Activated naive CD8-positive, alpha-beta T cell treated with anti-CD3 and anti-CD28 coated beads, Interleukin-2, amount 10 ng/mL, durations not matched to agents 7 days and 5 days (primary cell): ENCODE results near the gene IL11. TPM values are rescaled to one million over a fixed set of nuclear protein-coding genes. Genes with fewer than 3 reads are reported as not detected.
"Not testable (repeated sequence)": the region's sequence is repeated elsewhere in the genome, so short reads cannot be mapped to it uniquely, and the experiment has no call there.

Experiments used
- ATAC-seq: fragments of 150-1000 bp; cut with Tn5 transposase; one replicate; pipeline ENCODE4 v1.10.0; 2021; ENCODE audit warnings: low read depth, moderate library complexity
- POLR2A ChIA-PET: fragments of 350-600 bp; sonication (Branson Sonifier 250); formaldehyde crosslinking; loops from one replicate; lab custom pipeline; 2021; ENCODE audit warnings: antibody characterized with exemption; lab: Charles Lee
- DNase-seq: peaks from one replicate; pipeline ENCODE4 v3.0.0; 2021
- H3K27ac Mint-ChIP-seq: one replicate; pipeline ENCODE4 v1.8.0; 2022; ENCODE audit warnings: mild to moderate bottlenecking, mixed read lengths
- H3K27me3 Mint-ChIP-seq: one replicate; pipeline ENCODE4 v1.8.0; 2022; ENCODE audit warnings: mild to moderate bottlenecking, moderate library complexity, mixed read lengths
- H3K36me3 Mint-ChIP-seq: one replicate; pipeline ENCODE4 v1.8.0; 2021; ENCODE audit warnings: mild to moderate bottlenecking, mixed read lengths
- H3K4me1 Mint-ChIP-seq: one replicate; pipeline ENCODE4 v1.8.0; 2021; ENCODE audit warnings: mixed read lengths
- H3K4me3 Mint-ChIP-seq: one replicate; pipeline ENCODE4 v1.8.0; 2022; ENCODE audit warnings: mild to moderate bottlenecking, moderate library complexity, mixed read lengths
- H3K9me3 Mint-ChIP-seq: one replicate; pipeline ENCODE4 v1.8.0; 2021; ENCODE audit warnings: mixed read lengths
- total RNA-seq, 2 experiments: library from RNA; stranded (reverse); gene quantifications; one replicate each; pipeline ENCODE4 v1.2.3, GENCODE V29; 2021

IL11 gene
- total RNA-seq, result under 1 TPM; 0.53 to 0.60 TPM

- H3K36me3 Mint-ChIP-seq, result peaks cover 2% of the 10 kb centered on the region
- POLR2A ChIA-PET, result interaction anchor here (2.3 kb wide), 1 partner anchor 13 kb away, joined by 10 read pairs; the partner anchor contains the start of gene TMEM238
Observed at GRCh38 chr19:55370305-55370988, at the start of gene IL11. Gene IL11 (minus strand): TSS chr19:55370463. CDS start chr19:55370310, 153 bp downstream.

GRCh38 chr19:55419624-55420236 lies 49.5 kb upstream of the IL11 start:
- Mint-ChIP-seq H3K4me1 (peaks cover 10% of the 10 kb centered on the region), H3K9me3 (no peaks in the 10 kb centered on the region), H3K4me3 (no peak overlapping the region), H3K36me3 (no peaks in the 10 kb centered on the region), H3K27me3 (peaks cover 19% of the 10 kb centered on the region), H3K27ac (no peak overlapping the region)
- ATAC-seq (no peak), DNase-seq (no peak)
- POLR2A ChIA-PET, result interaction anchor here (1.2 kb wide), 1 partner anchor 12 kb away, joined by 4 read pairs; the partner anchor contains the start of gene UBE2S

More at GRCh38 chr19:55370305-55370988, at the start of gene IL11:
- Mint-ChIP-seq H3K27me3 (peaks cover 37% of the 10 kb centered on the region), H3K4me1 (peaks cover 5% of the 10 kb centered on the region), H3K4me3 (peak within 1 kb of the TSS; percentile 61), H3K9me3 (no peaks in the 10 kb centered on the region), H3K27ac (no peak within 1 kb of the TSS)
- no peak for DNase-seq
- peak; percentile 4 for ATAC-seq

GRCh38 chr19:55419103-55419502 lies 48.8 kb upstream of the IL11 start:
- POLR2A ChIA-PET, result interaction anchor here (1.1 to 1.2 kb wide), 2 partner anchors 12 to 75 kb away, joined by 4 to 7 read pairs; partner anchors contain the start of gene UBE2S
- Mint-ChIP-seq H3K27me3 (peaks cover 17% of the 10 kb centered on the region), H3K4me3 (no peak overlapping the region), H3K36me3 (no peaks in the 10 kb centered on the region), H3K4me1 (peaks cover 10% of the 10 kb centered on the region), H3K9me3 (no peaks in the 10 kb centered on the region), H3K27ac (no peak overlapping the region)
- DNase-seq, result no peak
- ATAC-seq, result no peak

- H3K36me3 Mint-ChIP-seq, result no peaks in the 10 kb centered on the region
Observed at GRCh38 chr19:55418185-55418584, 47.9 kb upstream of the IL11 start.

GRCh38 chr19:55410168-55410567 lies 39.9 kb upstream of the IL11 start:
- H3K27me3 Mint-ChIP-seq, result peaks cover 9% of the 10 kb centered on the region
- no peak overlapping the region for H3K4me3 Mint-ChIP-seq
- H3K9me3 Mint-ChIP-seq, result peaks cover 12% of the 10 kb centered on the region
- no peak for ATAC-seq
- no peak for DNase-seq
- POLR2A ChIA-PET, result interaction anchor here (0.9 kb wide), 1 partner anchor 11 kb away, joined by 3 read pairs; no protein-coding TSS in a partner anchor
- H3K36me3 Mint-ChIP-seq, result peaks cover 28% of the 10 kb centered on the region
- H3K4me1 Mint-ChIP-seq, result peaks cover 23% of the 10 kb centered on the region
- H3K27ac Mint-ChIP-seq, result peak overlapping the region; percentile 48

More at GRCh38 chr19:55418185-55418584, 47.9 kb upstream of the IL11 start:
- no peaks in the 10 kb centered on the region for H3K9me3 Mint-ChIP-seq
- peak; percentile 69 for ATAC-seq
- DNase-seq, result no peak
- no peak overlapping the region for H3K27ac Mint-ChIP-seq
- peaks cover 20% of the 10 kb centered on the region for H3K27me3 Mint-ChIP-seq
- H3K4me3 Mint-ChIP-seq, result no peak overlapping the region
- POLR2A ChIA-PET, result interaction anchor here (1.1 kb wide), 2 partner anchors 11 to 76 kb away, joined by 4 to 7 read pairs; no protein-coding TSS in a partner anchor
- peaks cover 10% of the 10 kb centered on the region for H3K4me1 Mint-ChIP-seq

DNA sequence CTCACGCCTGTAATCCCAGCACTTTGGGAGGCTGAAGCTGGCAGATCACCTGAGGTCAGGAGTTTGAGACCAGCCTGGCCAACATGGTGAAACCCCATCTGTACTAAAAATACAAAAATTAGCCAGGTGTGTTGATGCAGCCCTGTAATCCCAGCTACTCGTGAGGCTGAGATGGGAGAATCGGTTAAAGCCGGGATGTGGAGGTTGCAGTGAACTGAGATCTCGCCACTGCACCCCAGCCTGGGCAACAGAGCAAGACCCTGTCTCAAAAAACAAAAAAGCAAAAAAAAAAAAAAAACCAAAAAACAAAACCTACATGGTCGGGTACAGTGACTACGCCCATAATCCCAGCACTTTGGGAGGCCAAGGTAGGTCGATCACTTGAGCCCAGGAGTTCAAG lies 38.9 kb upstream of the IL11 start:
- ATAC-seq, H3K27me3 Mint-ChIP-seq, DNase-seq: not testable (repeated sequence)
- POLR2A ChIA-PET, result interaction anchor here (0.7 to 12.9 kb wide), 13 partner anchors 10 to 1541 kb away, joined by 3 to 211 read pairs (median 4); partner anchors contain the start of genes KMT5C, MYADM, PPP1R12C and PPP6R1
- peaks cover 24% of the 10 kb centered on the region for H3K4me1 Mint-ChIP-seq
- peak overlapping the region; percentile 99 for H3K27ac Mint-ChIP-seq
- H3K9me3 Mint-ChIP-seq, result peaks cover 12% of the 10 kb centered on the region
- peak overlapping the region; percentile 95 for H3K4me3 Mint-ChIP-seq
- peaks cover 29% of the 10 kb centered on the region for H3K36me3 Mint-ChIP-seq

GRCh38 chr19:55408533-55408872 lies 38.2 kb upstream of the IL11 start:
- peaks cover 2% of the 10 kb centered on the region for H3K27me3 Mint-ChIP-seq
- H3K4me3 Mint-ChIP-seq, result peak overlapping the region; percentile 95
- peak overlapping the region; percentile 99 for H3K27ac Mint-ChIP-seq
- DNase-seq, result no peak
- POLR2A ChIA-PET, result interaction anchor here (0.5 to 12.9 kb wide), 13 partner anchors 9 to 1272 kb away, joined by 3 to 211 read pairs (median 4); partner anchors contain the start of genes KMT5C, PPP1R12C, PPP6R1 and RPL28
- peaks cover 12% of the 10 kb centered on the region for H3K9me3 Mint-ChIP-seq
- H3K4me1 Mint-ChIP-seq, result peaks cover 29% of the 10 kb centered on the region
- ATAC-seq, result no peak
- H3K36me3 Mint-ChIP-seq, result peaks cover 34% of the 10 kb centered on the region

GRCh38 chr19:55407800-55408532 lies 37.7 kb upstream of the IL11 start:
- ATAC-seq (peak; percentile 93), DNase-seq (peak; percentile 96)
- Mint-ChIP-seq H3K4me1 (peaks cover 32% of the 10 kb centered on the region), H3K9me3 (peaks cover 12% of the 10 kb centered on the region), H3K36me3 (peaks cover 37% of the 10 kb centered on the region), H3K27me3 (no peaks in the 10 kb centered on the region), H3K27ac (peak overlapping the region; percentile 99), H3K4me3 (peak overlapping the region; percentile 95)
- POLR2A ChIA-PET, result interaction anchor here (0.5 to 12.9 kb wide), 38 partner anchors 9 to 1271 kb away, joined by 3 to 211 read pairs (median 4); partner anchors contain the start of genes DNAAF3, FIZ1, HSPBP1 and ISOC2

DNA sequence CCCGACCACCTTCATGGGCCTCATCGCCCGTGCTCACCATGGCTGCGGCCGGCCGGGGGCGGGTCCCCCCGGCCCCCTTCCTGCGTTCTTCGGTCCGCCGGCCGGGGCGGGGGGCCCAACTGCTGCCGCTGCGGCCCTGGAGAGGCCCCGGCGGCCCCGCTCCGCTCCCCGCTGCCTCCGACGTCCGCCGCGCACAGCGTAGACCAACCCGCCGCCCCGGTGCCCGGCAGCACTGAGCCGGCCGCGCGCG lies 37.2 kb upstream of the IL11 start, which contains the start of gene UBE2S:
Gene UBE2S, minus strand, starts transcription at position 239 of the 250 bp plus-strand sequence. Its CDS starts 199 bp downstream, at position 40.
- not testable (repeated sequence) for H3K27me3 Mint-ChIP-seq
- POLR2A ChIA-PET, result interaction anchor here (0.6 to 12.9 kb wide), 34 partner anchors 8 to 1270 kb away, joined by 3 to 211 read pairs (median 4); partner anchors contain the start of genes DNAAF3, FIZ1, HSPBP1 and ISOC2

GRCh38 chr19:55406826-55407549 lies 36.7 kb upstream of the IL11 start:
- H3K4me3 Mint-ChIP-seq, result peak overlapping the region; percentile 95
- DNase-seq, result no peak
- no peaks in the 10 kb centered on the region for H3K27me3 Mint-ChIP-seq
- H3K4me1 Mint-ChIP-seq, result peaks cover 33% of the 10 kb centered on the region
- POLR2A ChIA-PET, result interaction anchor here (0.6 to 12.9 kb wide), 31 partner anchors 8 to 290 kb away, joined by 3 to 211 read pairs (median 5); partner anchors contain the start of genes DNAAF3, FIZ1, HSPBP1 and ISOC2
- H3K27ac Mint-ChIP-seq, result peak overlapping the region; percentile 99
- peak; percentile 2 for ATAC-seq
- H3K9me3 Mint-ChIP-seq, result peaks cover 12% of the 10 kb centered on the region
- H3K36me3 Mint-ChIP-seq, result peaks cover 43% of the 10 kb centered on the region

More for the DNA sequence above, 37.2 kb upstream of the IL11 start, which contains the start of gene UBE2S:
- H3K4me1 Mint-ChIP-seq, result peaks cover 33% of the 10 kb centered on the region
- not testable (repeated sequence) for DNase-seq
- peak within 1 kb of the TSS; percentile 99 for H3K27ac Mint-ChIP-seq
- peak within 1 kb of the TSS; percentile 95 for H3K4me3 Mint-ChIP-seq
- H3K36me3 Mint-ChIP-seq, result peaks cover 40% of the 10 kb centered on the region
- peaks cover 12% of the 10 kb centered on the region for H3K9me3 Mint-ChIP-seq
- peak; percentile 69 for ATAC-seq

DNA sequence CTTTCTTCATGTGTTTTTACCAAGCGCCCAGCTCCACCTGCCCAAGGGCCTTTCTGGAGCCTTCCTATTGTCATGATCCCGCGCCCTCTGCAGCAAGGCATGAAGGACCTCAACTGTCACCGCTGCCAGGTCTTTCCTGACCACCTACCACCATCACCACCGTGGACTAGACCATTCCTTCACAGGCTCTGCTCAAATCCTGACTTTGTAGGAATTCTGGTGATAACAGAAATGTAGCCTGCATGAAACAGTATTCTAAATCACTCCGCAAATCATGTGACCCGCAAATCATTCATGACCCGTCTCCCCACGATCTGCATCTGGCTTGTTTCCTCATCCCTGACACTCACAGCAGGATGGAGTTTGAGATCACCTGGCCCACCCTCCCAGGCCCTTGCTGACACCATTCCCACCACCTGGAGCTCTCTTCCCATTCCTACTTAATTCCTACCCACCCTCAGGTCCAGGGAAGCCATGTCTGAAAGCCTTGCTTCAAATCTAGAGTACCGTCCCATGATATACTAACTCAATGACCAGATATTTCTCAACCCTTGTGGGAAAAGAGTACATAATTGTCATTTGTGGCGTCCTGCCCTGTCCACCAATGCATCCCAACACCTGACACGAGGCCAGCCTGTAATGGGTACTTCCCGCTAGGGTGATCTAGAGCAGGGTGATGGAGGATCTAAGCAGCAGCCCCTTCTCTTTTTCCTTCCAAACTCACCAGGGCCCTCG lies 36.0 kb upstream of the IL11 start:
- peaks cover 46% of the 10 kb centered on the region for H3K36me3 Mint-ChIP-seq
- peaks cover 36% of the 10 kb centered on the region for H3K4me1 Mint-ChIP-seq

More for the DNA sequence above, 36.0 kb upstream of the IL11 start:
- Mint-ChIP-seq H3K27me3 (no peaks in the 10 kb centered on the region), H3K9me3 (peaks cover 12% of the 10 kb centered on the region), H3K27ac (peak overlapping the region; percentile 99), H3K4me3 (peak overlapping the region; percentile 95)
- POLR2A ChIA-PET, result interaction anchor here (1.0 to 12.9 kb wide), 9 partner anchors 15 to 151 kb away, joined by 3 to 211 read pairs (median 11); partner anchors contain the start of genes NAT14, RPL28, TMEM238 and ZNF628
- DNase-seq (no peak), ATAC-seq (no peak)
